Prostate gland (tissue), 2 donors: Measurements from ENCODE around the gene KCMF1.

Experiments
- POLR2A ChIP-seq: fragments of 450-650 bp; IDR thresholded peaks from one replicate; pipeline ENCODE4 v1.6.1; 2016; ENCODE audit warnings: antibody characterized with exemption, mild to moderate bottlenecking
- POLR2AphosphoS5 ChIP-seq: sonication (generic); formaldehyde crosslinking; IDR thresholded peaks from one replicate; pipeline ENCODE4 v1.6.1; 2017; ENCODE audit warnings: antibody characterized with exemption
- TF ChIP-seq, protein P1 (sequence below), 4 experiments: fragments of 200-600 bp in 2 of 4; fragments of 450-650 bp in 2 of 4; sonication (generic) in 2 of 4; IDR thresholded peaks; 1 replicate in 3 of 4; 2 replicates in 1 of 4; pipeline ENCODE4 v1.5.1; 2016 to 2019; ENCODE audit warnings: antibody characterized with exemption in 4 of 4, mild to moderate bottlenecking in 2 of 4, moderate library complexity in 2 of 4

DNA sequence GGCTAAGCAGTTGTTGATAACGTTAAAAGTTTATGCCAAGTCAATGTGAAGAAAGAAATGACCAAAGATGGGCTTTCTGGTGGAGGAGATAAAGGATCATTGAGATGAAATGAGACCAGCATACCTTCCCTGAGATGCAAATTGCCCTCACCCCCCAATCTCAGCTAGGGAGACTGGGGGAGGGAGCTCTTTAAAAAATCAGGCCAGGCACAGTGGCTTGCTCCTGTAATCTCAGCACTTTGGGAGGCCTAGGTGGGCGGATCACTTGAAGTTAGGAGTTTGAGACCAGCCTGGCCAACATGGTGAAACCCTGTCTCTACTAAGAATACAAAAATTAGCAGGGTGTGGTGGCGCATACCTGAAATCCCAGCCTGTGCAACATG lies 30.9 kb upstream of the KCMF1 start:
- TF ChIP-seq POLR2A (no peak), POLR2AphosphoS5 (no peak)
- TF ChIP-seq, protein P1, sequence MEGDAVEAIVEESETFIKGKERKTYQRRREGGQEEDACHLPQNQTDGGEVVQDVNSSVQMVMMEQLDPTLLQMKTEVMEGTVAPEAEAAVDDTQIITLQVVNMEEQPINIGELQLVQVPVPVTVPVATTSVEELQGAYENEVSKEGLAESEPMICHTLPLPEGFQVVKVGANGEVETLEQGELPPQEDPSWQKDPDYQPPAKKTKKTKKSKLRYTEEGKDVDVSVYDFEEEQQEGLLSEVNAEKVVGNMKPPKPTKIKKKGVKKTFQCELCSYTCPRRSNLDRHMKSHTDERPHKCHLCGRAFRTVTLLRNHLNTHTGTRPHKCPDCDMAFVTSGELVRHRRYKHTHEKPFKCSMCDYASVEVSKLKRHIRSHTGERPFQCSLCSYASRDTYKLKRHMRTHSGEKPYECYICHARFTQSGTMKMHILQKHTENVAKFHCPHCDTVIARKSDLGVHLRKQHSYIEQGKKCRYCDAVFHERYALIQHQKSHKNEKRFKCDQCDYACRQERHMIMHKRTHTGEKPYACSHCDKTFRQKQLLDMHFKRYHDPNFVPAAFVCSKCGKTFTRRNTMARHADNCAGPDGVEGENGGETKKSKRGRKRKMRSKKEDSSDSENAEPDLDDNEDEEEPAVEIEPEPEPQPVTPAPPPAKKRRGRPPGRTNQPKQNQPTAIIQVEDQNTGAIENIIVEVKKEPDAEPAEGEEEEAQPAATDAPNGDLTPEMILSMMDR (IDR thresholded peaks at IDR 0.05) = no peak
